Measurements from ENCODE around the gene TFAP2E. TPM values are rescaled to one million over a fixed set of nuclear protein-coding genes. Genes with fewer than 3 reads are reported as not detected.

Gene TFAP2E
- total and polyA plus RNA-seq, 4 donors, result 0.07 to 0.21 (median 0.09) TPM

DNA sequence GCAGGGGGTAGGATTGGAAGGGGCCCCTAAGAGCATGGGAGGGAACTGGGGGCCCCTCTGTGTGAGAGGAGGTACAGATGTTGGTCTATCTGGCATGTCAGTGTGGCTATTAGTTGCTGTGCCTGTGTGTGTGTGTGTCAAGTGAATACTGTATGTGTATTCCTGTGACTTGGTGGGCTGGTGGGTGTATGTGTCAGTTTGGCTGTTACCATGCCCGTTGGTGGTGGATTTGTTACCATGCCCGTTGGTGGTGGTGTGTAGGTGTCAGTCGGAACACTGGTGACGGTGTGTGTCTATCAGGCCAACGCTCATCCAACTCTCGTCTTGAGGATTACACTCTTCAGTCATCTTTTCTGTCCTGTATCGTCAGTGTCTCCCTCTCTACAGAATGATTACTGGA, 22.6 kb downstream of the TFAP2E start:
- TF ChIP-seq FOXA1 (IDR thresholded peaks at IDR 0.05) (no peak), TAF1 (conservative IDR thresholded peaks at IDR 0.05) (no peak), EGR1 (IDR thresholded peaks at IDR 0.05; ENCODE audit: low read depth in 2 of 2) (no peak), JUND (IDR thresholded peaks at IDR 0.05) (no peak), REST (IDR thresholded peaks at IDR 0.05) (no peak), MAX (IDR thresholded peaks at IDR 0.05) (no peak), ATF3 (IDR thresholded peaks at IDR 0.05) (no peak), NR2F2 (IDR thresholded peaks at IDR 0.05) (no peak), RAD21 (IDR thresholded peaks at IDR 0.05) (no peak), RXRA (IDR thresholded peaks at IDR 0.05) (no peak), GABPA (IDR thresholded peaks at IDR 0.05 in 1 of 2, conservative IDR thresholded peaks at IDR 0.05 in 1 of 2) (no peak), YY1 (IDR thresholded peaks at IDR 0.05) (no peak), HNF4A (conservative IDR thresholded peaks at IDR 0.05) (no peak), HNF4G (IDR thresholded peaks at IDR 0.05) (no peak), SP1 (IDR thresholded peaks at IDR 0.05) (no peak), FOXA2 (IDR thresholded peaks at IDR 0.05) (no peak)
- TF ChIP-seq, protein P1, sequence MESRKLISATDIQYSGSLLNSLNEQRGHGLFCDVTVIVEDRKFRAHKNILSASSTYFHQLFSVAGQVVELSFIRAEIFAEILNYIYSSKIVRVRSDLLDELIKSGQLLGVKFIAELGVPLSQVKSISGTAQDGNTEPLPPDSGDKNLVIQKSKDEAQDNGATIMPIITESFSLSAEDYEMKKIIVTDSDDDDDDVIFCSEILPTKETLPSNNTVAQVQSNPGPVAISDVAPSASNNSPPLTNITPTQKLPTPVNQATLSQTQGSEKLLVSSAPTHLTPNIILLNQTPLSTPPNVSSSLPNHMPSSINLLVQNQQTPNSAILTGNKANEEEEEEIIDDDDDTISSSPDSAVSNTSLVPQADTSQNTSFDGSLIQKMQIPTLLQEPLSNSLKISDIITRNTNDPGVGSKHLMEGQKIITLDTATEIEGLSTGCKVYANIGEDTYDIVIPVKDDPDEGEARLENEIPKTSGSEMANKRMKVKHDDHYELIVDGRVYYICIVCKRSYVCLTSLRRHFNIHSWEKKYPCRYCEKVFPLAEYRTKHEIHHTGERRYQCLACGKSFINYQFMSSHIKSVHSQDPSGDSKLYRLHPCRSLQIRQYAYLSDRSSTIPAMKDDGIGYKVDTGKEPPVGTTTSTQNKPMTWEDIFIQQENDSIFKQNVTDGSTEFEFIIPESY (IDR thresholded peaks at IDR 0.05), result no peak
- TF ChIP-seq, protein P2, sequence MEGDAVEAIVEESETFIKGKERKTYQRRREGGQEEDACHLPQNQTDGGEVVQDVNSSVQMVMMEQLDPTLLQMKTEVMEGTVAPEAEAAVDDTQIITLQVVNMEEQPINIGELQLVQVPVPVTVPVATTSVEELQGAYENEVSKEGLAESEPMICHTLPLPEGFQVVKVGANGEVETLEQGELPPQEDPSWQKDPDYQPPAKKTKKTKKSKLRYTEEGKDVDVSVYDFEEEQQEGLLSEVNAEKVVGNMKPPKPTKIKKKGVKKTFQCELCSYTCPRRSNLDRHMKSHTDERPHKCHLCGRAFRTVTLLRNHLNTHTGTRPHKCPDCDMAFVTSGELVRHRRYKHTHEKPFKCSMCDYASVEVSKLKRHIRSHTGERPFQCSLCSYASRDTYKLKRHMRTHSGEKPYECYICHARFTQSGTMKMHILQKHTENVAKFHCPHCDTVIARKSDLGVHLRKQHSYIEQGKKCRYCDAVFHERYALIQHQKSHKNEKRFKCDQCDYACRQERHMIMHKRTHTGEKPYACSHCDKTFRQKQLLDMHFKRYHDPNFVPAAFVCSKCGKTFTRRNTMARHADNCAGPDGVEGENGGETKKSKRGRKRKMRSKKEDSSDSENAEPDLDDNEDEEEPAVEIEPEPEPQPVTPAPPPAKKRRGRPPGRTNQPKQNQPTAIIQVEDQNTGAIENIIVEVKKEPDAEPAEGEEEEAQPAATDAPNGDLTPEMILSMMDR (IDR thresholded peaks at IDR 0.05; ENCODE audit: low read depth, low read length, missing input control), result no peak
- Histone ChIP-seq H3K9me3 (ENCODE audit: control insufficient read depth in 4 of 4, low read length in 3 of 4) (no peaks in the 10 kb centered on the region), H3K36me3 (ENCODE audit: control insufficient read depth in 4 of 4, insufficient read depth in 3 of 4, low read depth in 1 of 4, low read length in 3 of 4) (peaks cover 0 to 11% (median 2%) of the 10 kb centered on the region in 4 donors), H3K27me3 (ENCODE audit: control insufficient read depth in 4 of 4, insufficient read depth in 4 of 4, low read length in 3 of 4) (no peaks in the 10 kb centered on the region), H3K4me1 (ENCODE audit: control insufficient read depth in 4 of 4, insufficient read depth in 4 of 4, low read length in 3 of 4) (no peaks in the 10 kb centered on the region), H3K9ac (ENCODE audit: low read depth in 1 of 2, low read length in 2 of 2) (no peak overlapping the region), H3K4me3 (ENCODE audit: low read depth in 1 of 3, low read length in 3 of 3) (no peak overlapping the region), H3K27ac (ENCODE audit: low read depth in 1 of 2, low read length in 2 of 2) (no peak overlapping the region)
- WGBS, result 94% methylated on average over 7 of the region's 7 CpGs
- DNase-seq (ENCODE audit: low spot score), result no peak
